ENCODE data around the gene SH3GL2.

The SH3GL2 gene

GRCh38 chr9:17658237-17658636 is 79.4 kb downstream of the SH3GL2 start:
- DNase-seq (ENCODE audit: low read depth in 2 of 2), result no peak

GRCh38 chr9:17660158-17660557 is 81.3 kb downstream of the SH3GL2 start:
- no peak for DNase-seq (ENCODE audit: low read depth in 2 of 2)

- no peak for DNase-seq (ENCODE audit: low read depth in 2 of 2)
These were observed 86.6 kb downstream of the SH3GL2 start for GRCh38 chr9:17665450-17665849.

- DNase-seq (ENCODE audit: low read depth in 2 of 2), result no peak
These were observed 90.3 kb downstream of the SH3GL2 start for GRCh38 chr9:17669206-17669605.

- no peak for DNase-seq (ENCODE audit: low read depth in 2 of 2)
These were observed 103.8 kb downstream of the SH3GL2 start for GRCh38 chr9:17682684-17683083.

GRCh38 chr9:17688834-17689233 is 110.0 kb downstream of the SH3GL2 start:
- no peak for DNase-seq (ENCODE audit: low read depth in 2 of 2)

GRCh38 chr9:17694336-17694735 is 115.5 kb downstream of the SH3GL2 start:
- no peak for DNase-seq (ENCODE audit: low read depth in 2 of 2)

- DNase-seq (ENCODE audit: low read depth in 2 of 2), result no peak
These were observed 116.6 kb downstream of the SH3GL2 start for GRCh38 chr9:17695482-17695881.

- no peak for DNase-seq (ENCODE audit: low read depth in 2 of 2)
These were observed 120.9 kb downstream of the SH3GL2 start for GRCh38 chr9:17699615-17700330.

GRCh38 chr9:17706347-17706746 is 127.5 kb downstream of the SH3GL2 start:
- no peak for DNase-seq (ENCODE audit: low read depth in 2 of 2)

GRCh38 chr9:17719053-17719452 is 140.2 kb downstream of the SH3GL2 start:
- DNase-seq (ENCODE audit: low read depth in 2 of 2), result no peak

- DNase-seq (ENCODE audit: low read depth in 2 of 2), result no peak
These were observed 143.1 kb downstream of the SH3GL2 start for GRCh38 chr9:17721954-17722353.

- DNase-seq (ENCODE audit: low read depth in 2 of 2), result no peak
These were observed 144.8 kb downstream of the SH3GL2 start for GRCh38 chr9:17723656-17724055.

- no peak for DNase-seq (ENCODE audit: low read depth in 2 of 2)
These were observed 146.6 kb downstream of the SH3GL2 start for GRCh38 chr9:17725399-17726010.

GRCh38 chr9:17726298-17726697 is 147.4 kb downstream of the SH3GL2 start:
- DNase-seq (ENCODE audit: low read depth in 2 of 2), result no peak

- DNase-seq (ENCODE audit: low read depth in 2 of 2), result no peak
These were observed 152.0 kb downstream of the SH3GL2 start for GRCh38 chr9:17730899-17731298.

- no peak for DNase-seq (ENCODE audit: low read depth in 2 of 2)
These were observed 152.4 kb downstream of the SH3GL2 start for GRCh38 chr9:17731308-17731707.

GRCh38 chr9:17734674-17735073 is 155.8 kb downstream of the SH3GL2 start:
- no peak for DNase-seq (ENCODE audit: low read depth in 2 of 2)

GRCh38 chr9:17735859-17736258 is 157.0 kb downstream of the SH3GL2 start:
- DNase-seq (ENCODE audit: low read depth in 2 of 2), result no peak

GRCh38 chr9:17739022-17739421 is 160.2 kb downstream of the SH3GL2 start:
- DNase-seq (ENCODE audit: low read depth in 2 of 2), result no peak

GRCh38 chr9:17739736-17740135 is 160.9 kb downstream of the SH3GL2 start:
- DNase-seq (ENCODE audit: low read depth in 2 of 2), result no peak

GRCh38 chr9:17742067-17742466 is 163.2 kb downstream of the SH3GL2 start:
- no peak for DNase-seq (ENCODE audit: low read depth in 2 of 2)

GRCh38 chr9:17744786-17745185 is 165.9 kb downstream of the SH3GL2 start:
- DNase-seq (ENCODE audit: low read depth in 2 of 2), result no peak

GRCh38 chr9:17750269-17750668 is 171.4 kb downstream of the SH3GL2 start:
- no peak for DNase-seq (ENCODE audit: low read depth in 2 of 2)
